Type B pancreatic cell (in vitro differentiated cells): Measurements from ENCODE around the gene B3GNT4. TPM values are rescaled to one million over a fixed set of nuclear protein-coding genes. Genes with fewer than 3 reads are reported as not detected.

Source experiments
- DNase-seq: peaks from one replicate; pipeline ENCODE4 v3.0.0; 2021; ENCODE audit warnings: mixed read lengths; ENCODE audit not compliant: unreplicated experiment; ENCODE audit errors: extremely low spot score
- H3K27ac Mint-ChIP-seq: 2 replicates; pipeline ENCODE4 v1.8.0; 2021; ENCODE audit warnings: mild to moderate bottlenecking, mixed read lengths
- H3K27me3 Mint-ChIP-seq: 2 replicates; pipeline ENCODE4 v1.8.0; 2021; ENCODE audit warnings: mixed read lengths
- H3K36me3 Mint-ChIP-seq: 2 replicates; pipeline ENCODE4 v1.8.0; 2021; ENCODE audit warnings: mixed read lengths
- H3K4me1 Mint-ChIP-seq: one replicate; pipeline ENCODE4 v1.8.0; 2021; ENCODE audit warnings: mixed read lengths; ENCODE audit not compliant: unreplicated experiment
- H3K4me3 Mint-ChIP-seq: 2 replicates; pipeline ENCODE4 v1.8.0; 2021; ENCODE audit warnings: mild to moderate bottlenecking, mixed read lengths
- H3K9me3 Mint-ChIP-seq: 2 replicates; pipeline ENCODE4 v1.8.0; 2021; ENCODE audit warnings: mixed read lengths
- CTCF ChIP-seq: fragments of 200-600 bp; sonication (generic); conservative IDR thresholded peaks from 2 replicates; pipeline ENCODE4 v1.5.0; 2021; ENCODE audit warnings: antibody characterized with exemption, mild to moderate bottlenecking
- total RNA-seq: library from RNA; stranded (reverse); gene quantifications from 2 replicates; pipeline ENCODE4 v1.2.1, GENCODE V29; 2021; ENCODE audit warnings: low replicate concordance

The B3GNT4 gene
- total RNA-seq, 1 donor from 2014 or later: 0.53 TPM

- H3K36me3 Mint-ChIP-seq: peaks cover 13% of the 10 kb centered on the region
- H3K4me3 Mint-ChIP-seq: no peak overlapping the region
- no peak for DNase-seq
- no peaks in the 10 kb centered on the region for H3K27me3 Mint-ChIP-seq
- H3K9me3 Mint-ChIP-seq: no peaks in the 10 kb centered on the region
- H3K4me1 Mint-ChIP-seq: no peaks in the 10 kb centered on the region
- H3K27ac Mint-ChIP-seq: no peak overlapping the region
- no peak for TF ChIP-seq CTCF
Observed at GRCh38 chr12:122238861-122239260, 35.4 kb downstream of the B3GNT4 start.

- no peak overlapping the region for H3K4me3 Mint-ChIP-seq
- TF ChIP-seq CTCF: no peak
- DNase-seq: no peak
- H3K27me3 Mint-ChIP-seq: no peaks in the 10 kb centered on the region
- no peaks in the 10 kb centered on the region for H3K9me3 Mint-ChIP-seq
- H3K36me3 Mint-ChIP-seq: peaks cover 8% of the 10 kb centered on the region
- H3K27ac Mint-ChIP-seq: no peak overlapping the region
- H3K4me1 Mint-ChIP-seq: no peaks in the 10 kb centered on the region
Observed at GRCh38 chr12:122243965-122244364, 40.5 kb downstream of the B3GNT4 start.

DNA sequence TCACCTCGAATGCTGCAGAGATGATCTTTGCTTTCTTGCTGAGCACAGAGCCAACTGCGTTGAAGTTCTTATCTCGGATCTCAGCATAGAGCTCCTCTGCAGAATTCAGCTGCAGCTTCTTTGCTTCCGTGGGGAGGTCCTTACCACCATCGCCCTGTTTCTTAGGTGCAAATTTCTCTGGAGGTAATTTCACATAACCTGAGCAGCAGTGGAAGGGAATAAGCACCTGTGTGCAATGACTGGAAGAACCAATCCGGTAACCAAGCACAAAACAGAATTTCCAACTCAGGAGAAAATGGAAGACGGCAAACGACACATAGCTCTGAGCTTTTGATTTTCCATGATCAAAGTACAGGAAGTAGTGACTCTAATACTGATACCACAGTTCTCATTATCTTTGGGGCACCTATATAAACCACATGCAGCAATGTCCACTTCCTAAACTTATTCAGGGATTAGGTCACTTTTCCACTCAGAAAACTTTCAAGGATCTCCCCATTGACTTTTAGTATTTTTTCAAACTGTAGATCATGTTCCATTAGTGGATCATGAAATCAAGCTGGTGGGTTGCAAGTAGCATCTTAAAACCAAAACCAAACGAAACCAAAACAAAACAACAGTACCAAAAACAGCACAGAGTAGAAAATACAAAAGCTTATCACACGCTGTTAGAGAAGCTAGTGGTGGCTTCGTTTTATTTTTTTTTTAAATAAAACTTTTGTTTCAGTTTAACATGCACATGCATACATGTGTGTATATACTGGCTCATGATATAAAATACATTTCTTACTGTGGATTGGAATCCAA, 41.3 kb downstream of the B3GNT4 start:
- no peak for TF ChIP-seq CTCF
- H3K4me3 Mint-ChIP-seq: no peak overlapping the region
- H3K9me3 Mint-ChIP-seq: no peaks in the 10 kb centered on the region
- peaks cover 12% of the 10 kb centered on the region for H3K36me3 Mint-ChIP-seq
- H3K4me1 Mint-ChIP-seq: no peaks in the 10 kb centered on the region
- no peaks in the 10 kb centered on the region for H3K27me3 Mint-ChIP-seq
- DNase-seq: no peak
- no peak overlapping the region for H3K27ac Mint-ChIP-seq

DNA sequence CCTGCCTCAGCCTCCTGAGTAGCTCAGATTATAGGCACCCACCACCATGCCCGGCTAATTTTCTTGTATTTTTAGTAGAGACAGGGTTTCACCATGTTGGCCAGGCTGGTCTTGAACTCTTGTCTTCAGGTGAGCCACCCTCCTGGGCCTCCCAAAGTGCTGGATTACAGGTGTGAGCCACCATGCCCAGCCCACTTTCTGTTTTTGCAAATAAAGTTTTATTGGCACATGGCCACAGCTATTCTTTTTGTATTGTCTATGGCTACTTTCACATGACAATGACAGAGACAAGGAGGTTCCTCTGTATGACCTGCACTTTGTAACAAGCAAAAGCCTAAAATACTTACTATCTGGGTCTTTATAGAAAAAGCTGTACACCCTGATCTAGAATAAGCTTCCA, 42.0 kb downstream of the B3GNT4 start:
- no peak for TF ChIP-seq CTCF
- no peak for DNase-seq
- H3K4me3 Mint-ChIP-seq: no peak overlapping the region
- peaks cover 9% of the 10 kb centered on the region for H3K36me3 Mint-ChIP-seq
- H3K9me3 Mint-ChIP-seq: no peaks in the 10 kb centered on the region
- no peaks in the 10 kb centered on the region for H3K27me3 Mint-ChIP-seq
- no peaks in the 10 kb centered on the region for H3K4me1 Mint-ChIP-seq
- no peak overlapping the region for H3K27ac Mint-ChIP-seq

DNA sequence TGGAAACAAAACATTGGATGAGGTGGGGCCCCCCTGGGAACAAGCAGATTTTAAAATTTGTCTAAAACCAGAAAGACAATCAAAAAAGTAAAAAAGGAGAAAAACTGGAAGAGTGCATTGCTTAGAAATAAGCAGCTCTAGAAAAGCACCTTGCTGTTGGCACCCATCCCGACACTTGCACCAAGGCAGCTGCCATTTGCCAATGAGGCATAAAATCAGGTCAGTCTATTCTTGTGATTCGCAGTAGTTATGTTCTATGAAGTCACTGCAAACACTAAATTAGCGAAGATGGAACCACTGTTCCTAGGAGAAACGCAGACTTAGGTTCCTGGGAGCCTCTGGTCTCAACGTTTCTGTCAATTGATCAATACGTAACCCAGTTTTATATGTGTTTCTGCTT, 46.5 kb downstream of the B3GNT4 start:
- H3K9me3 Mint-ChIP-seq: no peaks in the 10 kb centered on the region
- H3K4me1 Mint-ChIP-seq: no peaks in the 10 kb centered on the region
- H3K27ac Mint-ChIP-seq: no peak overlapping the region
- H3K27me3 Mint-ChIP-seq: no peaks in the 10 kb centered on the region
- no peak for TF ChIP-seq CTCF
- peaks cover 9% of the 10 kb centered on the region for H3K36me3 Mint-ChIP-seq
- no peak for DNase-seq
- H3K4me3 Mint-ChIP-seq: no peak overlapping the region
